ENCODE results near the gene PADI3.
A peak's percentile ranks its signal among the peaks of the same experiment; 100 is the strongest.

The PADI3 gene

DNA sequence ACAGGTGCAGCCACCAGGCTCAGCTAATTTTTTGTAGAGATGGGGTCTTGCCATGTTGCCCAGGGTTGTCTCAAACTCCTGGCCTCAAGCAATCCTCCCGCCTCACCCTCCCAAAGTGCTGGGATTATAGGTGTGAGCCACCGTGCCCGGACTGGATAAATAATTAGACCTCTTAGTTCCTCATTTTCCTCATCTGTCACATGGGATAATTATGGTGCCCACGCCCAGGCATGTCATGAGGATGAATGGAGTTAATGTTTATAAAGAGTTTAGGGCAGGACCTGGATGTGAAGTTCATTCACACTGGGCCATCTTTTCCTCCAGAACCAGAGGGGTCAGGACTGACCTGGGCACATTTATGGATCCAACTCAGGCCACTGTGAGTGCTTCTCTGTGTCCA, 23.7 kb downstream of the PADI3 start:
- TF ChIP-seq FOXM1 (IDR thresholded peaks at IDR 0.05; ENCODE audit: borderline replicate concordance, low read depth) (no peak), CREB1 (IDR thresholded peaks at IDR 0.05; ENCODE audit: low read depth) (no peak), ZBTB7A (IDR thresholded peaks at IDR 0.05; ENCODE audit: low read depth) (no peak), CEBPB (IDR thresholded peaks at IDR 0.05) (no peak), TCF12 (IDR thresholded peaks at IDR 0.05; ENCODE audit: low read depth) (no peak), YY1 (IDR thresholded peaks at IDR 0.05; ENCODE audit: low read depth) (no peak), RAD21 (IDR thresholded peaks at IDR 0.05; ENCODE audit: low read depth) (no peak), TAF1 (IDR thresholded peaks at IDR 0.05; ENCODE audit: low read depth) (no peak), USF1 (IDR thresholded peaks at IDR 0.05) (no peak), TEAD4 (IDR thresholded peaks at IDR 0.05) (no peak), EGR1 (IDR thresholded peaks at IDR 0.05) (no peak)

GRCh38 chr1:17273096-17273495, 24.2 kb downstream of the PADI3 start:
- TF ChIP-seq CREB1 (IDR thresholded peaks at IDR 0.05; ENCODE audit: low read depth) (no peak), NFIC (IDR thresholded peaks at IDR 0.05) (no peak), EP300 (IDR thresholded peaks at IDR 0.05; ENCODE audit: borderline replicate concordance) (no peak), RAD21 (IDR thresholded peaks at IDR 0.05; ENCODE audit: low read depth) (no peak), TAF1 (IDR thresholded peaks at IDR 0.05; ENCODE audit: low read depth) (no peak), CEBPB (IDR thresholded peaks at IDR 0.05) (no peak), TEAD4 (IDR thresholded peaks at IDR 0.05) (no peak), FOXM1 (IDR thresholded peaks at IDR 0.05; ENCODE audit: borderline replicate concordance, low read depth) (no peak), EGR1 (IDR thresholded peaks at IDR 0.05) (no peak)
- TF ChIP-seq, protein P1, sequence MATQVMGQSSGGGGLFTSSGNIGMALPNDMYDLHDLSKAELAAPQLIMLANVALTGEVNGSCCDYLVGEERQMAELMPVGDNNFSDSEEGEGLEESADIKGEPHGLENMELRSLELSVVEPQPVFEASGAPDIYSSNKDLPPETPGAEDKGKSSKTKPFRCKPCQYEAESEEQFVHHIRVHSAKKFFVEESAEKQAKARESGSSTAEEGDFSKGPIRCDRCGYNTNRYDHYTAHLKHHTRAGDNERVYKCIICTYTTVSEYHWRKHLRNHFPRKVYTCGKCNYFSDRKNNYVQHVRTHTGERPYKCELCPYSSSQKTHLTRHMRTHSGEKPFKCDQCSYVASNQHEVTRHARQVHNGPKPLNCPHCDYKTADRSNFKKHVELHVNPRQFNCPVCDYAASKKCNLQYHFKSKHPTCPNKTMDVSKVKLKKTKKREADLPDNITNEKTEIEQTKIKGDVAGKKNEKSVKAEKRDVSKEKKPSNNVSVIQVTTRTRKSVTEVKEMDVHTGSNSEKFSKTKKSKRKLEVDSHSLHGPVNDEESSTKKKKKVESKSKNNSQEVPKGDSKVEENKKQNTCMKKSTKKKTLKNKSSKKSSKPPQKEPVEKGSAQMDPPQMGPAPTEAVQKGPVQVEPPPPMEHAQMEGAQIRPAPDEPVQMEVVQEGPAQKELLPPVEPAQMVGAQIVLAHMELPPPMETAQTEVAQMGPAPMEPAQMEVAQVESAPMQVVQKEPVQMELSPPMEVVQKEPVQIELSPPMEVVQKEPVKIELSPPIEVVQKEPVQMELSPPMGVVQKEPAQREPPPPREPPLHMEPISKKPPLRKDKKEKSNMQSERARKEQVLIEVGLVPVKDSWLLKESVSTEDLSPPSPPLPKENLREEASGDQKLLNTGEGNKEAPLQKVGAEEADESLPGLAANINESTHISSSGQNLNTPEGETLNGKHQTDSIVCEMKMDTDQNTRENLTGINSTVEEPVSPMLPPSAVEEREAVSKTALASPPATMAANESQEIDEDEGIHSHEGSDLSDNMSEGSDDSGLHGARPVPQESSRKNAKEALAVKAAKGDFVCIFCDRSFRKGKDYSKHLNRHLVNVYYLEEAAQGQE (IDR thresholded peaks at IDR 0.05; ENCODE audit: low read depth): no peak

DNA sequence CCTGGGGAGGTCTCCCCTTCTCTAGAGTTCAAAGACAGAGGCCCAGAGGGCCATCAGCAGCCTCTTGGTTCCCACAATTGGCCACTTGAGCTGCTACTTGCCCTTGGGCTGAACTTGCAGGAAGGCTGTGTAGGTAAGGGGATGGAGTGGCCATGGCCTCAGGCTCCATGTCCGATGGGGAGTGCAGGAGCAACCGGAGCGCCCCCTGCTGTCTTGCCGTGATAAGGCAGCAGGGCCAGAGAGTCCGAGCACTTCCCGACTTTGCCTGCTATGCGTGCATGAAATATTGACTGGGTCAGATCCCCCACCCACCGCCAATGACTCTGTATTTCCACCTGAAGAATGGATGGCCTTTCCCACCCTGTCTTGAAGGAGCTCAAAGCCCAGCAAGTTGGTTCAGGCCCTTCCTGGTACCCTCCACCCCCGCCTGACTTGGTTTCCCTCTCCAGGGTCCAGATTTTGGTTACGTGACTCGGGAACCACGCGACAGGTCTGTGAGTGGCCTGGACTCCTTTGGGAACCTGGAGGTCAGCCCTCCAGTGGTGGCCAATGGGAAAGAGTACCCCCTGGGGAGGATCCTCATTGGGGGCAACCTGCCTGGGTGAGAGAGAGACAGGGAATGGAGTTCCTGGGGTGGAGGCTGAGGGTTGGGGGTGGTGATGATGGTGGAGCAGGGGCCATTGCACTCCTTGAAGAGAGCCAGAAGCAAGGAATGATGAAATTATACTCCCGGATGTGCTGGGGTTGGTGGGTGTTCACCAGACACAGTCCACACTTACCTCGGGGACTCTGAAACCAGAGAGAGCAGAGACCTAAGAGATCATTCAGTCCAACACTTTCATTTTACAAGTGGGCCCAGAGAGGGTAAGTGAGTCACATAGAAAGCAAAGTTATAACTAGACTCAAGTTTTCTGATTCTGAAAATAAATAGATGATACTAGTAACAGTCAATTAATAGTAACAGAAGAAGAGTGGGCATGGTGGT, 25.6 kb downstream of the PADI3 start:
- TF ChIP-seq, protein P2, sequence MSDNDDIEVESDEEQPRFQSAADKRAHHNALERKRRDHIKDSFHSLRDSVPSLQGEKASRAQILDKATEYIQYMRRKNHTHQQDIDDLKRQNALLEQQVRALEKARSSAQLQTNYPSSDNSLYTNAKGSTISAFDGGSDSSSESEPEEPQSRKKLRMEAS (IDR thresholded peaks at IDR 0.05): no peak
- TF ChIP-seq FOXM1 (IDR thresholded peaks at IDR 0.05; ENCODE audit: borderline replicate concordance, low read depth): no peak
- TF ChIP-seq USF1 (IDR thresholded peaks at IDR 0.05): no peak
- TF ChIP-seq ZBTB7A (IDR thresholded peaks at IDR 0.05; ENCODE audit: low read depth): no peak
- TF ChIP-seq RAD21 (IDR thresholded peaks at IDR 0.05; ENCODE audit: low read depth): peak; percentile 79
- TF ChIP-seq, protein P1 (IDR thresholded peaks at IDR 0.05; ENCODE audit: low read depth): no peak
- peak; percentile 62; the same call in 1 of the 2 replicates for TF ChIP-seq YY1 (IDR thresholded peaks at IDR 0.05; ENCODE audit: low read depth)
- no peak for TF ChIP-seq CREB1 (IDR thresholded peaks at IDR 0.05; ENCODE audit: low read depth)
- TF ChIP-seq TAF1 (IDR thresholded peaks at IDR 0.05; ENCODE audit: low read depth): no peak
- TF ChIP-seq EP300 (IDR thresholded peaks at IDR 0.05; ENCODE audit: borderline replicate concordance): no peak
- TF ChIP-seq TCF12 (IDR thresholded peaks at IDR 0.05; ENCODE audit: low read depth): no peak
- no peak for TF ChIP-seq EGR1 (IDR thresholded peaks at IDR 0.05)
- no peak for TF ChIP-seq NFIC (IDR thresholded peaks at IDR 0.05)
- no peak for TF ChIP-seq TEAD4 (IDR thresholded peaks at IDR 0.05)
- TF ChIP-seq CEBPB (IDR thresholded peaks at IDR 0.05): no peak

DNA sequence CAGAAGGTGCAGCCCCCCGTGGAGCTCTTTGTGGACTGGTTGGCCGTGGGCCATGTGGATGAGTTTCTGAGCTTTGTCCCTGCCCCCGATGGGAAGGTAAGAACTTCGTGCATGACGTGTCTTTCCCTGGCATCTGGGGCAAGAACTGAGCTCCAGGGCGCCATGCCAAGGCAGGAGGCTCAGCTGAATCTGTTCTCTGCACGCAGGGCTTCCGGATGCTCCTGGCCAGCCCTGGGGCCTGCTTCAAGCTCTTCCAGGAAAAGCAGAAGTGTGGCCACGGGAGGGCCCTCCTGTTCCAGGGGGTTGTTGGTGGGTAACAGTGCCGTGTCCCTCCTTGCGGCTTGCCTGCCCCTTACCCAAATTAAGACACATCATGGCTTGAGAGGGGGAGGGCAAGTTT, 27.7 kb downstream of the PADI3 start:
- TF ChIP-seq, protein P2 (IDR thresholded peaks at IDR 0.05): no peak
- TF ChIP-seq TEAD4 (IDR thresholded peaks at IDR 0.05) (peak; percentile 53; the same call in 1 of the 2 replicates), RAD21 (IDR thresholded peaks at IDR 0.05; ENCODE audit: low read depth) (peak; percentile 39; the same call in 1 of the 2 replicates), ZBTB7A (IDR thresholded peaks at IDR 0.05; ENCODE audit: low read depth) (no peak), USF1 (IDR thresholded peaks at IDR 0.05) (no peak), NFIC (IDR thresholded peaks at IDR 0.05) (peak; percentile 94), EP300 (IDR thresholded peaks at IDR 0.05; ENCODE audit: borderline replicate concordance) (peak; percentile 83), TAF1 (IDR thresholded peaks at IDR 0.05; ENCODE audit: low read depth) (no peak), YY1 (IDR thresholded peaks at IDR 0.05; ENCODE audit: low read depth) (no peak), EGR1 (IDR thresholded peaks at IDR 0.05) (no peak), FOXM1 (IDR thresholded peaks at IDR 0.05; ENCODE audit: borderline replicate concordance, low read depth) (no peak), TCF12 (IDR thresholded peaks at IDR 0.05; ENCODE audit: low read depth) (peak; percentile 77; the same call in 1 of the 2 replicates), CREB1 (IDR thresholded peaks at IDR 0.05; ENCODE audit: low read depth) (no peak), CEBPB (IDR thresholded peaks at IDR 0.05) (no peak)
- TF ChIP-seq, protein P1 (IDR thresholded peaks at IDR 0.05; ENCODE audit: low read depth): no peak
